AG09319 (cell line): ENCODE measurements around the gene LCN9.

Source experiments
- DNase-seq: peaks from one replicate; pipeline ENCODE4 v3.0.0-alpha.2; 2010; ENCODE audit warnings: low read depth; ENCODE audit errors: extremely low read depth
- TF ChIP-seq, protein P1 (sequence below): IDR thresholded peaks from 2 replicates; pipeline ENCODE4 v1.5.1; 2011; ENCODE audit warnings: low read depth, mild to moderate bottlenecking, inconsistent platforms, low read length, moderate library complexity

LCN9 gene

GRCh38 chr9:135648494-135649410, 14.4 kb upstream of the LCN9 start:
- TF ChIP-seq, protein P1, sequence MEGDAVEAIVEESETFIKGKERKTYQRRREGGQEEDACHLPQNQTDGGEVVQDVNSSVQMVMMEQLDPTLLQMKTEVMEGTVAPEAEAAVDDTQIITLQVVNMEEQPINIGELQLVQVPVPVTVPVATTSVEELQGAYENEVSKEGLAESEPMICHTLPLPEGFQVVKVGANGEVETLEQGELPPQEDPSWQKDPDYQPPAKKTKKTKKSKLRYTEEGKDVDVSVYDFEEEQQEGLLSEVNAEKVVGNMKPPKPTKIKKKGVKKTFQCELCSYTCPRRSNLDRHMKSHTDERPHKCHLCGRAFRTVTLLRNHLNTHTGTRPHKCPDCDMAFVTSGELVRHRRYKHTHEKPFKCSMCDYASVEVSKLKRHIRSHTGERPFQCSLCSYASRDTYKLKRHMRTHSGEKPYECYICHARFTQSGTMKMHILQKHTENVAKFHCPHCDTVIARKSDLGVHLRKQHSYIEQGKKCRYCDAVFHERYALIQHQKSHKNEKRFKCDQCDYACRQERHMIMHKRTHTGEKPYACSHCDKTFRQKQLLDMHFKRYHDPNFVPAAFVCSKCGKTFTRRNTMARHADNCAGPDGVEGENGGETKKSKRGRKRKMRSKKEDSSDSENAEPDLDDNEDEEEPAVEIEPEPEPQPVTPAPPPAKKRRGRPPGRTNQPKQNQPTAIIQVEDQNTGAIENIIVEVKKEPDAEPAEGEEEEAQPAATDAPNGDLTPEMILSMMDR: no peak
- DNase-seq: no peak

DNA sequence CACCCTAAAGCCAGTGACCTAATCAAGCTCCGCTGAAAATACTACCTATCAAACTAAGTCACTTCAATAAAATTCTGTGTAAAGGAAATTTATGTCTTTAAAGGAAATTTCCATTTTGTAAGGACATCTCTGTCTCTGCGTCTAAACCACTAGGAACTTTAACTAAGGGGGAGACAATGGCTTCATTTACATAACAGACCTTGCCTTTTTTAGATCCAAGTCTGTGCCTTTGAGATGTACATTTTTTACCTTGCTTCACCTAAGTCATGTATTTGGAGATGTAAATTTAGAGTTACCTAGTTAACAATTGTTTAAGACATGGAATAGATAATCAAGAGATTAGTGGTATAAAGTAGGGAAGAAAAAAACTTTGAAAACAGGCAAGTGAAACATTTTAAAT, 13.6 kb upstream of the LCN9 start:
- TF ChIP-seq, protein P1: no peak
- no peak for DNase-seq

GRCh38 chr9:135650408-135650807, 12.7 kb upstream of the LCN9 start:
- TF ChIP-seq, protein P1: no peak
- DNase-seq: no peak

DNA sequence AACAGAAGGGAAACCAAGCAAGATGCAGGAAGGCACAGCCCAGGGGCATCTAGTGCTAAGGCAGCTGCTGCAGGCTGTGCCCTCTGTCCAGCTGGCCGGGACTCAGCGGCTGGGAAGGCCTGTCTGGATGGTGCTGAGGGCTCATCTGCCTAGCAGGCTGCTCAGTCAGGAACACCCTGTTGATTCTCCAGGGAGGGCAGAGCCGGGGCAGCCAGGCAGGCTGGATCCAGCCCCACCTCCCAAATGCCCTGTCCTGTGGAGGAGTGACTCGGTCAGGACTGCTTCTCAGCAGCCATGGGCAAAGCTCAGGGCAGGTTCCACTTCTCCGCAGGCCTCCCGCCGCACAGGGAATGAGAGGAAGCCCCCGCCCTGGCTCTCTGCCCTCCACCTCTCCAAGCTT, 7.8 kb upstream of the LCN9 start:
- DNase-seq: no peak
- TF ChIP-seq, protein P1: no peak

DNA sequence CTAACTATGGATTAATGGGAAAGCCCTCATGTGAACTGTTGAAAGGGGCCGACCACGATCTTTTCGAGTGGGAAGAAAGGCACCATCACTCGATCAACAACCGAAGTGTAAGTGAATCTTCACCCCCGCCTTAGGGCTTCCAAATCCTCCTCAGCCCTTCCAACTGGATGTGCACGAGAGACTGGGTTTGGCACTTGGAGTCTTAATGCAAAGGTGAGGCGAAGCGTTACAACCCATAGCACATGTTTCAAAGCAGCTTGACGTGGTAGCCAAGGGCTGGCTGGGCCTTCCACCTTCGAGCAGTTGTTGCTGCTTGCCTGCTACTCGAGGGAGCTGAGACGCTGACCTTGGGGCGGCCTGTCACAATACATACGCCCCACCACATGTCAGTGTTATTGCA, 5.7 kb upstream of the LCN9 start:
- TF ChIP-seq, protein P1: no peak
- DNase-seq: no peak

DNA sequence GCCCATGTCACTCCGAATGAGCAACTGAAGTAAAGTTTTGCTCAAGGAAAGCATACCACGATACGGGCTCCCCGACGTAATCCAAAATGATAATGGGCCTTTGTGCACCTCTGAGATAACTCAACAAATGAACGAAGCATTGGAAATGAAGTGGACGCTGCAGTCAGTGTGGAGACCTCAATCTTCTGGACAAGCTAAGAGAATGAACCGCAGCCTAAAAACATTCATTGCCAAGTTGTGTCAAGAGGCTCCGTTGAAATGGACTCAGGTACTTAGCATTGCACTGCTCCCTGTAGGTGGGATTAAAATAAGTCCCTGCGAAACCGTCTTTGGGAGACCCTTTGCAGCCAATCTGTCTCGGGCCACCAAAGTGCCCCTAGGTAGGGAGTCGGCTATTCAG, 3.9 kb upstream of the LCN9 start:
- TF ChIP-seq, protein P1: no peak
- DNase-seq: no peak

DNA sequence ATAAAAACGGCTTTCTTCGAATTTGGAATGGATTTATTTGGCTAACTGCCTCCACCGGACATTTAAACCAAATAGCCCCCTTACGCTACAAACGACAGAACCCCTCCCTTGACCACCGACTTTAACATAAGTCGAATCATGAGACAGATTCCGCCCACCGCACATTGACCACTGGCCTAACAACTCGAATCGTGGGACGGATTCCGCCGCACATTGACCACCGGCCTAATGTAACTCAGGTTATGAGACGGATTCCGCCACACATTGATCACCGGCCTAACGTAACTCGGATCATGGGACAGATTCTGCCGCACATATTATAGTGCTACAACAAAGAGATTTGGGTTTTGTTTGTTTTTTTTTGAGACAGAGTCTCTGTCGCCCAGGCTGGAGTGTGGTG, 2.7 kb upstream of the LCN9 start:
- TF ChIP-seq, protein P1: no peak
- no peak for DNase-seq
